ENCODE results near the gene ZNF792.
"Not testable (repeated sequence)": the region's sequence is repeated elsewhere in the genome, so short reads cannot be mapped to it uniquely, and the experiment has no call there.

Gene ZNF792

GRCh38 chr19:34970185-34970780 lies 6.3 kb upstream of the ZNF792 start:
- not testable (repeated sequence) for DNase-seq (ENCODE audit: low read depth in 2 of 2)

GRCh38 chr19:34969721-34970120 lies 5.7 kb upstream of the ZNF792 start:
- DNase-seq (ENCODE audit: low read depth in 2 of 2), result no peak

- DNase-seq (ENCODE audit: low read depth in 2 of 2), result no peak
Measured at GRCh38 chr19:34967551-34967950, 3.5 kb upstream of the ZNF792 start.

- not testable (repeated sequence) for DNase-seq (ENCODE audit: low read depth in 2 of 2)
Measured at GRCh38 chr19:34965505-34965904, 1.5 kb upstream of the ZNF792 start.

GRCh38 chr19:34964598-34964997 lies 569 bp upstream of the ZNF792 start:
- DNase-seq (ENCODE audit: low read depth in 2 of 2), result no peak

GRCh38 chr19:34962687-34963572 lies 1.1 kb downstream of the ZNF792 start:
- no peak for DNase-seq (ENCODE audit: low read depth in 2 of 2)

GRCh38 chr19:34961775-34962686 lies 2.0 kb downstream of the ZNF792 start:
- DNase-seq (ENCODE audit: low read depth in 2 of 2), result no peak

- no peak for DNase-seq (ENCODE audit: low read depth in 2 of 2)
Measured at GRCh38 chr19:34960940-34961679, 2.9 kb downstream of the ZNF792 start.

GRCh38 chr19:34960103-34960805 lies 3.8 kb downstream of the ZNF792 start:
- DNase-seq (ENCODE audit: low read depth in 2 of 2), result no peak

- no peak for DNase-seq (ENCODE audit: low read depth in 2 of 2)
Measured at GRCh38 chr19:34959021-34959420, 5.0 kb downstream of the ZNF792 start.

GRCh38 chr19:34957830-34958751 lies 5.9 kb downstream of the ZNF792 start:
- DNase-seq (ENCODE audit: low read depth in 2 of 2), result no peak

- no peak for DNase-seq (ENCODE audit: low read depth in 2 of 2)
Measured at GRCh38 chr19:34953092-34953491, 10.9 kb downstream of the ZNF792 start.

GRCh38 chr19:34943861-34944573 lies 20.0 kb downstream of the ZNF792 start:
- DNase-seq (ENCODE audit: low read depth in 2 of 2), result no peak

GRCh38 chr19:34938886-34939285 lies 25.1 kb downstream of the ZNF792 start:
- DNase-seq (ENCODE audit: low read depth in 2 of 2), result no peak

- DNase-seq (ENCODE audit: low read depth in 2 of 2), result no peak
Measured at GRCh38 chr19:34936184-34936583, 27.8 kb downstream of the ZNF792 start.

- DNase-seq (ENCODE audit: low read depth in 2 of 2), result no peak
Measured at GRCh38 chr19:34932494-34932893, 31.5 kb downstream of the ZNF792 start.

- peak; percentile 79 to 82 for DNase-seq (ENCODE audit: low read depth in 2 of 2)
Measured at GRCh38 chr19:34926685-34927375, 37.2 kb downstream of the ZNF792 start, which contains the start of gene ZNF30. ZNF30 (plus strand) TSS chr19:34926903; CDS start chr19:34929948, 3,045 bp downstream.

- DNase-seq (ENCODE audit: low read depth in 2 of 2), result no peak
Measured at GRCh38 chr19:34926361-34926684, 37.7 kb downstream of the ZNF792 start.
